Measurements from ENCODE around the gene AIMP2.
"Not testable (repeated sequence)": the region's sequence is repeated elsewhere in the genome, so short reads cannot be mapped to it uniquely, and the experiment has no call there.

- TF ChIP-seq CTCF, EZH2, EZH2phosphoT487 (IDR thresholded peaks at IDR 0.05): not testable (repeated sequence)
These were observed 35.5 kb upstream of the AIMP2 start for GRCh38 chr7:5973580-5973979.

All from neural progenitor cell (in vitro differentiated cells).